HG03354 (cell line): ENCODE results near the gene DEFB114.

Experiments used
- ATAC-seq: cut with Tn5 transposase; IDR thresholded peaks from one replicate; pipeline ENCODE4 v1.9.1; 2021; ENCODE audit warnings: mild to moderate bottlenecking; ENCODE audit not compliant: unreplicated experiment, poor library complexity, severe bottlenecking

Gene DEFB114

DNA sequence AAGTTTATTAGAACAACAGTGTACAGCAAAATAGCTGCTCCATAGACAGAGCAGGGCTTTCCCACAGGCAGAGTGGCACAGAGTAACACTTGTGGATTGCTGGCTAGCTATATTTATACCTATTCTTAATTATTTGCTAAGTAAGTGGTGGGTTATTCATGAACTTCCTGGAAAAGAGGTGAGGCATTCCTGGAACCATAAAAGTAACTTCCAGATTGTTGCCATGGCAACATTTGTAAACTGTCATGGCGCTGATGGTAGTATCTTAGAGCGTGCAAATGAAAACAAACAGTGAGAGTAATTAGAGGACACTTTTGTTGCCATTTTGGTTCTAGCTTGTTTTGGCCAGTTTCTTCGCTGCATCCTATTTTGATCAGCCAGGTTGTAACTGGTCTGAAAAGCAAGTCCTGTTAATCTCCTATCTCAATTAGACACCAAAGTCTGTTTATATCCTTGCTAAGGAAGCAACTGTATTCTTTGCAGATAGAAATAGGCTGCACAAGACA lies 23.9 kb downstream of the DEFB114 start:
- no peak for ATAC-seq

DNA sequence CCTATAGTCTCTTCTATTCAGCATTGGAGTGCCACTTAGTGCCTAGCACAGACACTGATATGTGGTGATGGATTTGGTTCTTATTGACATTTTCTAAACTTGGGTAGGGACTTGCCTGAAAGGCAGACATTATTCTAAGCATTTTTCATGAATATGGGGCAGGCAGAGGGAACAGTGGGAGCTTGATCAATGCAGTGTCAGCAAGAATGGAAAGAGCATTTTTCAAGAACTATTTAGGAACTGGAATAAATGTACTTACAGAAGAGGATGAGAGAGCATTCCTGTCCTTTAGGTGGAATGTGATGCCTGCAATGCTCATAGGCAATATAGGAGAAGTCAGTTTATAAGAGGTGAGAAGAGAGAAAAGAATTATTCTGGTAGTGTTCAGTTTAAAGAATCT lies 26.2 kb downstream of the DEFB114 start:
- ATAC-seq = no peak

DNA sequence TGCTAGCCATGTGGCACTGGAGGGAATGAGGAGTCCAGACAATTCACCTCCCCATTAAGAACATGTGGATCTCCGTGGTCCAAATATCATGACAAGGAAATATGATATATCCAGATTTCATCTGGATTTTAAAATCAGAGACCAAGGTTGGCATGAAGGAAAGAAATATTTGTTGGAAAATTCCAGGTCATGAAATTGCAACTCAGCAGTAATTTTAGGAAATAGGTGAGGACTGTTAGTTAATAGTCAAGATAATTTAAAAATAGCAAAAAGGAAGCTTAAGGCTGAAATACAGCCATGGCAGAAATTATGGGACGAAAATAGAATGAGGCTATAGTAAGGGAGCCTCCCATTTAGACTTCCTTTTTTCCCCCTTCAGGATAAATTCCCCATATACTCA lies 26.9 kb downstream of the DEFB114 start:
- ATAC-seq = no peak

DNA sequence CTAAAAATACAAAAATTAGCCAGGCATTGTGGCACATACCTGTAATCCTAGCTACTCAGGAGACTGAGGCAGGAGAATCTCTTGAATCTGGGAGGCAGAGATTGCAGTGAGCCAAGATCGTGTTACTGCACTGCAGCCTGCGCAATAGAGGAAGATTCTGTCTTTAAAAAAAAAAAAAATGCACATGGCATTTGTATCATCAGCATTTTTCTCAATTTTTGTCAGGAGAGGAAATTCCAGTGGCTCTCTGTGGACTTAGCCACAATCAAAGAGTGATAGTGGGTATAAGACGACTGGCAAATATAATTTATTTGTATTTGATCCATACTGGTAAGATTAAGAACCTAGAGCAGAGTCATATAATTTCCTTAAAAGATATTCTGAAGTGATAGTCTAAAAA lies 28.6 kb downstream of the DEFB114 start:
- ATAC-seq = no peak

DNA sequence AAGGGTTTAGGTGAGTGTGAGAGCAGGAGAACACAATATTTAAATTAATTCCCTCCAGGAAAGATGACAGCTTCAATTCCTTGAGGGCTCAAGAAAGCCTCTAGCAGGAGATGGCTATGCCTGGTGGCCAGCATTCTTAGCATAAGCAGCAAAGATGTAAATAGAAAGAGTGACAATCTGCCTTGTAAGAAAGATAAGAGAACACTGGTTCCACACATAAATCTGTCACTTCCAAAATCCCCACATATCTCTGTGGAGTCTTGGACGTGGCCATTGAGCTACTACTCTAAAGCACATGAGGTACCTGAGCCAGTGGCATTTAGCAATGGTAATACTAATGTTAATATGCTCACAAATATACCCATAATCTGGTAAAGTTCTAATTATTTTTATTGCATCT lies 29.2 kb downstream of the DEFB114 start:
- ATAC-seq = no peak

DNA sequence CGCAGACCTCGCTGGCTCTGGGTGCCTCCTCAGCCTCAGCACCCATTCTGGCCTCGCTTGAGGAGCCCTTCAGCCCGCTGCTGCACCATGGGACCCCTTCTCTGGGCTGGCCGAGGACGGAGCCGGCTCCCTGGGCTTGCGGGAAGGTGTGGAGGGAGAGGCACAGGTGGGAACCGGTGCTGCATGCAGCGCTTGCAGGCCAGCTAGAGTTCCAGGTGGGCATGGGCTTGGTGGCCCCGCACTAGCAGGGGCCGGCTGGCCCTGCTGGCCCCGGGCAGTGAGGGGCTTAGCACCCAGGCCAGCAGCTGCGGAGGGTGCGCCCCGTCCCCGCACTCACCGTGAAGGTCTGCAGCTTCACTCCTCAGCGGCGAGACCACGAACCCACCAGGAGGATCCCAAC lies 30.4 kb downstream of the DEFB114 start:
- no peak for ATAC-seq

DNA sequence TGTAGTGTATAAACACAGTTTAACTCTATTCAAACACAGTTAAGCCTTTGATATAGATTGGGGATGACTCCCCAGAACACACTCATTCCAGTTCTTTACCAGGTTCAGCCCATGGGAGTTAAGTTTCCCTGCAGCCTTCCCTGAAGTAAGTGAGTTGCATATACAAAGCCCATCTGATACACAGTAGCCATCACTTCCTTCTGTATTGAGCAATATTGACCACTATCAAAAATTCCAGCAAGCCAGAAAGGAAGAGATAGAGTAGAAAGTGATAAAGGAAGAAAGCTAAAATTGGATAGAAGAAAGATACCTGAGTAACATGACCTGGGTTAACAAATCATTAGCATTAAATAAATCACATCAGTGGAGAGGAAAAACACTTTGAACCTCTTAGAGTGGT lies 34.6 kb downstream of the DEFB114 start:
- ATAC-seq = no peak

DNA sequence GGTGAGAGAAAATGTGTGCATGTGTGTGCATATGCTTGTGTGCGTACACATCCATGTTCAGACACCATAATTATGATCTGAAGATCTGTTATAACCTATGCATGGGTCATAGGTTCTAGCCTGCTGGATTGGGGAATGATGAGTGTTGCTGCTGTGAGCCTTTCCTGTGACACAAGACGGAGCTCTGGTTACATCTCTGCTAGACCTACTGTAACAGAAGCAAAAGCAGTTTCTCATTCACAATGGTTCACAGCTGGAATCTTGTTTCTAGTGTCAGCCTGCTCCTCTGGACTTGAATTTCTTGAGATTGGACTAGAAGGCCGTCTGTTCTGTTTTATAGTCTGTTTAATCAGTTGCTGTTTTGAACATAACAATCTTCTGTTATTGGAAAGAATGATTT lies 40.1 kb downstream of the DEFB114 start:
- ATAC-seq = no peak

DNA sequence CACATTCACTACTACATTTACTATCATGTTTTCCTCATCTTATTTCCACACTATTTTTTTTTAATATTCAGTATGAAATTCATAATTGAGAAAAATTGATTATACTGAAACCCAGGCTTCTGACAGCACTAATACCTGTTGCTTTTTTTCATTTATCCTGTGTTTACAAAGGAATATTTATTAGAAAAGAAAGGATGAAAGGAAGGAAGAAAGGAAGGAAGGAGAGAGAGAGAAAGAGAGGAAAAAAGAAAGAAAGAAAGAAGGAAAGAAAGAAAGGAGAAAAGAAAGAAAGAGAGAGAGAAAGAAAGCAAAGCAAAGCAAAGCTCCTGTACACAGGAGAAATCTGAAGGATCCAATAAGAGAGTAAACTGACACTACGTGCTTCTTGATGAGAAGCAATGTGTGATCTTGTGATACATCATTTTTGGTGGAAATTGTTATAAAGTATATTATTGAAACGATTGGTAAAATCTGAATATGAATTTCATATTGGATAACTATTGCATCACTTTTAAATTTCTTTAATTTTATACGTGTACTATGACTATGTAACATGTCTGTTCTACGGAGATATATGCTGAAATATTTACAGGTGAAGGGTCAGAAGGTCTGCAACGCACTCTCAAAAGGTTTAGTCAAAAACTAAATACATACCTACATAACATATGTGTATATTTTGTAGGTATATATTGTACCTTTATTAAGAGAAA lies 43.9 kb downstream of the DEFB114 start:
- ATAC-seq = no peak

DNA sequence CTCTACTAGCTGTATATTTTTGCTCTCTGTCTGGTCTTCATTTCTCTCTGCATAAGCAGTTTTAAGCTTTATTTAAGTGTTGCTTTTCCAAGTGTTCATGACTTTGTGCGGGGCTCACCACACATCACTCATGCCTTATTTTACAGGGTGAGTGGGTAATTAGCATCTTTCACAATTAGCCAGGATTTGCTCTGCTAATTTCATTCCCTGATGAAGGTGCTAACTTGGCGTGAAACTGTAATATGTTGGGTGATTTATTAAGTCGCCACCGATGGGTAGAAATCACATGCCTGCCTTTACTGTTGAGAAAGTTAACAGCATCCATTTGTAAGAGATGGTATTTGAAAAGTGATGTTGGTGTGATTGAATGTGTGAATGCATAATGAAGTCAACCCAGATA lies 44.7 kb downstream of the DEFB114 start:
- ATAC-seq = no peak

DNA sequence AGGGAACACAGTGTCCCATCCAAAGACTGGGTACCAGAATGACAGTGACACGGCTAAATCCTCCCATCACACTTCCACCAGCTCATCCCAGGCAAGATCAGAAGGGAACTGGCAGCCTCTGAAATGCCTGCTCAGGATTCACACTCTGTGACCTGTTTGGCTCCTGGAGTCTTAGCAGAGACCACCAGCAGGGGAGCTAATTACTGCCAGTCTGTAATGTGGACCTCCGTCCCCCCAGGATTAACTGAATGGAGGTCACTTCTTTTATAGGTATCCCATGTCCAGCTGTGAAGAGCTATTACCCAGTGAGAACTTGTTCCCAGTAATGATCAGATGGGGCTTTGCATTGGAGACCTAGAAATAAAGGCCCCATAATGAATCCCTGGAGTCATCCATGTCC lies 45.2 kb downstream of the DEFB114 start:
- no peak for ATAC-seq

DNA sequence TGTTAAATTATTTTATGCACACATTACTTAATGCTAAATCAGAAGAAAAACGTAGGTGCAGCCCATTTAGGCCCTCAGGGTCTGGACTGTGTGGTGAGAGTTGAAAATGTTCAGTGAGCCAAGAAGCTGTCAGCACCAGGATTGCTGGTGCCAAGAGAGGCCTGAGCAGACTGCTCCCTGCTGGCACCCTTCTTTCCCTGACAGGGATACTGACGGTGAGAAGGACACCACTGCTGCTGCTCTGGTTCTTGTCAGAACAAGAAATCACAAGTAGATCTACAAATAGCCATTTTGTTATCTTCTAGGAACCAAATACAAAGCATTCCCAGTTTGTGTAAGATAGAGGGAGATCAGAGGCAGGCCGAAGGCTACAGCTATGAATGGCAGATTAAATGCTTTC lies 48.9 kb downstream of the DEFB114 start:
- no peak for ATAC-seq

DNA sequence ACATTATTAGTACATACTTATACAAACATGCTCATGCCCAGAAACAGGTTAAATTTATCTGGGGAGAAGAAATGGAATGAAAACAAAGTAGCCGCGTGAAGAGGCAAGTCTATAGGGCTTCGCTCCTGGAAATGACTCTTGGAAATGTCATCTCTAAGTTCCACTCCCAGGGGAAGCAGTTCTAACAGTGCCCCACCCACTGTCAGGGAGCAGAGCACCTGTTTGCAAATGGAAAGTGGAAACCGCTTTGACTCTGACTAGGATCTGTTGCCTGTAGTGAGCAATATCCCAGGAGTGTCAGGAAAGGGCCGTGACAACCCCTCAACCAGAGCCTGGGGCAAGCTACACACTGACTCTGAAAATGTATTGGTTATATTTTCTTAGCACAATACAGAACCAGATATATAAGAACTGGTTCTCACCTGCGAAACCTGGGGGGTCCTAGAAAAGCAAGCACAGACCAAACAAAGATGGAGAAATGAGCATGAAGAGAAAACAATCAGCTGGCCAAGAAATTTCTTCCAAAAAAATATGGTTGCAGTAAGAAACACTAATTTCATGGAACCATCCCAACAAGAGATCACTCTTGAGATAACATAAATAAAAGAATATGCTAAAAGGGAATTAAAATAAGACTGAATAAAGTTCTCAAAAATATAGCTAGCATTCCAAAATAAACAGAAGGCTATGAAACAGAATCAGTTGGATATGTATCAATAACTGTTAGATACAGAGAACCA lies 50.2 kb downstream of the DEFB114 start:
- no peak for ATAC-seq

DNA sequence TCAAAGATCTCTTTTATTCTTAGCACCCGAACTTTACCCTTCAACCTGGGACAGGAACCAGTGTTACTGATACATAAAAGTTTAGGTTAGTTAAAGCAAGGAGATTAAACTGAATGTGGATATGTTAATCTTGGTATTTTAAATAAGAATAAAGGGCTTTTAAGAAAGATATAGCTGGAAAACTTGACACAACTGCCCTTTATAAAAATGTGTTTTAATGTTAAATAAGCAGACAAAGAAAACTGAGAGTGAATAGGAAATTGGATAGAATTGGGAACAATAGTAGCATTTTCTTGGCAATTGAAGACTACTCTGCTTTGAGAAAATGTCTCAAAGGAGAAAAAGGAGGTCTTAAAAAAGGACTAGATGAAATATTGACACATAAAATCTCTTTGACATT lies 51.8 kb downstream of the DEFB114 start:
- ATAC-seq = no peak

DNA sequence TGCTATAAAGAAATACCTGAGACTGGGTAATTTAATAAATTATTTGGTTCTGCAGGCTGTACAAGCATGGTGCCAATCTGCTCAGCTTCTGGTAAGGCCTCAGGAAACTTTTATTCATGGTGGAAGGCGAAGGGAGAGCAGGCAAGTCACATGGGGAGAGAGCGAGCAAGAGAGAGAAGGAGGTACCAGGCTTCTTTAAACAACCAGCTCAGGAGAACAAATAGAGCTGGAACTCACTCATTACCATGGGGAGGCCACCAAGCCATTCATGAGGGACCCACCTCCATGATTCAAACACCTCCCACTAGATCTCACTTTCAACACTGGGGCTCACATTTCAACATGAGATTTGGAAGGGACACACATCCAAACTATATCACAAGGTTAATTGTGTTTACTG lies 52.7 kb downstream of the DEFB114 start:
- no peak for ATAC-seq
